GM18873 (cell line): Measurements from ENCODE around the gene CINP.
"Not testable (repeated sequence)": the region's sequence is repeated elsewhere in the genome, so short reads cannot be mapped to it uniquely, and the experiment has no call there.

Source experiments
- ATAC-seq: cut with Tn5 transposase; IDR thresholded peaks from one replicate; pipeline ENCODE4 v1.9.1; 2021; ENCODE audit warnings: mild to moderate bottlenecking, moderate library complexity, moderate number of reproducible peaks; ENCODE audit not compliant: unreplicated experiment, low FRiP score

Gene CINP

DNA sequence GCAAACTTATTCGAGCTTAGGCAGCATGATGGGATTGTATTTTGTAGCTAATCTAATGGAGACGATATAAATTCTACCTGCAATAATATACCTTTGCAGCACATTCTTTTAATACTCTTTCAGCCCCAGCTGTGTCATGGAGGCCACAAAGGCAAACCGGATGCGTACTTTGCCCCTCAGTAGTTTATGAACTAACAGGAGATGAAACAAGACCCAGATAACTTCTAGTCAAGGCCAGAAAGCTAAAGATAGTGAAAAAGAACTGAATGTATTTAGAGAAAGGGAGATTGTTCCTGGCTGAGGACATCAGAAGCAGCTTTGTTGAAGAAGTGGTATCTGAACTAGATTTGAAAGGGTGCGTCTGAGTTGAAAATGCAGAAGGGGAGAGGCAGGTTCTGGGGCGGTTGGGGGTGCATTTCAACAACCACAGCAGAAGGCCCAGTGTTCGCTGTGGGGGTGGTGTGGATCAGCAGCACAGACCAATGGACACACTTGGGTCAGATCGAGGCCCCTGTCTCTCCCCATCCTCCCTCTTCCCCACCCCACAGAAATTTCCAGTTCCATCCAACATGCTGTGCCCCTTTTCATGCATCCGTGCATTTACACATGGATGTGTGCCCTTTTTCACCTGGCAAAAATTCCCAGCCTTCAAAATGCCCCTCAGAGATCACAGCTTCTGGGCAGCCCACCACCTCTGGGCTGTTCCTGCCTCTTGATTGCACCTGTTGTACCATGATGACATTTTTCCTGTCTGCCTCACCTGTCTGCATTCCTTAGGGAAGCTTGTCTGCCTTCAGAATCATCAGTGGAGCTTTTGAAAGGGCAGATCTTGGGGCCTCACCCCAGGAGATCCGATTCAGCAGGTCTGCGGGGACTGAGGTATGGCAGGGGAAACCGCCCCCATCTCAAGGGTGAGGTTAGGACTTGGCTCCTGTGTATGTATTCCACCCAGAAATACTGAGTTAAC, 41.0 kb downstream of the CINP start:
- ATAC-seq: no peak

DNA sequence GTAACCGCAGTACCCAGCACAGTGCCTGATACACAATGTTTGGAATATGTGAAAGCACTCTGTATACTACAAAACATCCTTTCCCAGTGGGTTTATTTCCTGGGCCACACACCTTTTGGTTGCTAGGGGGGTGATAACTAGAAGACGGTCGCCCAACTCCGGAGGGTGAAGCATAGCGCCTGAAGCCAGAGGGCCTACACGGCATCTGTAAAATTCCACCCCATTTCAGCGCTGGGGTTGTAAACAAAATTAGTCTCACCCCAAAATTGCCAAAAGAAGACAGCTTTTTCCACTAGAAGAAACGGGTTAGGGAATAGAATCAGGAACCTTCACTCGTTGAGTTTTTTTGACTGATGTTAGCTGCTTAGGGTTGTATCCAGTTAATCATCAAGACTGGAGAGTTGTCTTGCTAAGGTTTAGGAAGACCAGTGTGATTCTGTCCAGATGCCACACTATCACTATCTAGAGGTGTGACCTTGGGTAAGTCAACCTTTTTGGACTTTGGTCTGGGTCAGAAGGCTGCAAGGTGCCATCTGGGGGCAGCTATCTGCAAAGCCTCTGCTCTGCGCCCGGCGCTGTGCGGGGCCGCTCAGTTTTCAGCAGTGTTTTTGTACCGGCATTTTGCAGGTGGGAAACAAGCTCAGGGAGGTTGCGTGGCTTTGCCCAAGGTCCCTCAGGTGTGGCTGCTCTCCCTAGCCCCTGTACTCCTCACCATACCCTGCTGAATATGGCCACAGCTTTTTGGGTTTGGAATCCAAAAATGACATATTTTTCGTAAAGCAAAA, 41.8 kb downstream of the CINP start:
- no peak for ATAC-seq

GRCh38 chr14:102320033-102320660, 42.5 kb downstream of the CINP start:
- ATAC-seq: no peak

DNA sequence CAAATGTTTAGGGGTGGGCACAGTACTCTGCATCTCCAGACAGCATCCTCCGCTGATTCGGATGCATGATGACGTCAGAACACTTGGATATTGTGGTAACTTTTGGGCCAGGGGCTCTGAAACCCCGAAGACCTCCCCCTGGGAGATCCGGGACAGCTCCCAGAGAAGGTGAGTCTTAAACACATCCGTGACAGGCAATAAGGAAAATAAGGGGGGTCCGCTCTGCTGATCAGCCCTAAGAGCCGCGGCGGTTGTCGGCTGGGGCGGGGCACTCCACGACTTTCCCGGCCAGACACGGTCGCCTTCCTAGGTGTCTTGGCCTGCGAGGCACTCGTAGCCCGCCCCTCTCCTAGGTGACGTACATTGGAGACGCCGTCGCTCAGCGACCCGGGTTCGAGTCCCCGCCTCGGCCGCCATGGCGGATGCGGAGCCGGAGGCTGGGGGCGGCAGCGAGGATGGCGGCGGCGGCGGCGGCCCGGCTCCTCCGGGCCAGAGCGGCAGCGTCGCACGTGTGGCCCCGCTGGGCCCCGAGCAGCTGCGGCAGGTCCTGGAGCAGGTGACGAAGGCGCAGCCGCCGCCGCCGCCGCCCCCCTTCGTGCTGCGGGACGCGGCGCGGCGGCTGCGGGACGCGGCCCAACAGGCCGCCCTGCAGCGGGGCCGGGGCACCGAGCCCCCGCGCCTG, 43.2 kb downstream of the CINP start, which contains the start of gene ZNF839:
Gene ZNF839, plus strand, starts transcription at position 396 of the 682 bp plus-strand sequence. Its CDS starts 20 bp downstream, at position 416.
- peak; percentile 42 for ATAC-seq

GRCh38 chr14:102318781-102319276, 43.9 kb downstream of the CINP start:
- no peak for ATAC-seq

GRCh38 chr14:102317564-102318248, 45.0 kb downstream of the CINP start:
- no peak for ATAC-seq

DNA sequence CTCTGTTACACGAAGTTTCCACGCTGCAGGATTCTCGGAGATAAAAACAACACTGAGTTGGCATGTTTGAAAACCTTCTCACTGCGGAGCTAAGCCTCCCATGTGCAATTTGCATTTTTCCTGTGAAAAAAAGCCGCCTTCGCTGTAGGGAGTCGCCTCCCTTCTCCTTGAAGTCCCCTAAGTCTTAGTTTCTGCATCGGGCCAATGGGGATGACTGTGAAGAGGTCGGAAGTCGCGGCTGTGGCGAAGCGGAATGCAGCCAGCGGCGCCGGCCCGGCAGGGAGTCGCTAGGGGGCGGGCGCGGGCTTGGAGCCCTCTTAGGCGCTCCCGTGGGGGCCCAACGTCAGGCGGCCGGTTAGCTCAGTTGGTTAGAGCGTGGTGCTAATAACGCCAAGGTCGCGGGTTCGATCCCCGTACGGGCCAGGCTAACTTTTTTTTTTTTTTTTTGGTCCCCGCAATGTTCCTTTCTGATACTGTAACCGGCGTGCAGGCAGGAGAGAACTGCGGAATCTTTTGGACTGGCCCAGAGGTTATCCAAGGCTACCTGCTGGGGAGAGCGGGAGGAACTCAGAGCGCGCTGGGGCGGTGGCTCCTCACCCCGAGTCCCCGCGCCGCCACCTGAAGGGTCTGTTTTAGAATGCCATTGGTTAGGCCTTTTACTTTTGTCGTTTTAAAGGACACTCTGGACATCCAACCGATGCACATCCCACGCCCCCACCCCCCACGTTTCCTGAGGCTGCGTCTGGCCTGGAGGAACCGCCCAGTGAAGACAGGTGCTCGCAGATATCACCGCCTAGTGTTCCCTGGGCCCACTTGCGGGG, 45.7 kb downstream of the CINP start:
- ATAC-seq: no peak

DNA sequence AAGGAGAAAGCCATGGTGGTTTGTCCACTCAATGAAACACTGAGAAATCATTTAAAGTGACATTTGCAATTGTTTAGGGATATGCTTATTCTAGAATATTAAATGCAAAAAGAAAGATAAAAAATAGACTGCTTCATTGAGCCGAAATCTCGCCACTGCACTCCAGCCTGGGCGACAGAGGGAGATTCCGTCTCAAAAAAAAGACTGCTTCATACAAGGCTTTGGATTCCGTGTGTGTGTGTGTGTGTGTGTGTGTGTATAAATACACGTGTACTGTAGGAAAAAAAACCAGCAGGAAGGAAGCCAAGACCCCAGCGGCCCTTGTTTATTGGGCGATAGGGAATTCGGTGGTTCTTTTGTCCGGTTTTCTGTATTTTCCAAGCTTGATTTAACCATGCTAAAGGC, 46.4 kb downstream of the CINP start:
- no peak for ATAC-seq

- no peak for ATAC-seq
Measured at GRCh38 chr14:102315121-102315520, 47.6 kb downstream of the CINP start.

GRCh38 chr14:102314242-102315011, 48.3 kb downstream of the CINP start:
- ATAC-seq: no peak

DNA sequence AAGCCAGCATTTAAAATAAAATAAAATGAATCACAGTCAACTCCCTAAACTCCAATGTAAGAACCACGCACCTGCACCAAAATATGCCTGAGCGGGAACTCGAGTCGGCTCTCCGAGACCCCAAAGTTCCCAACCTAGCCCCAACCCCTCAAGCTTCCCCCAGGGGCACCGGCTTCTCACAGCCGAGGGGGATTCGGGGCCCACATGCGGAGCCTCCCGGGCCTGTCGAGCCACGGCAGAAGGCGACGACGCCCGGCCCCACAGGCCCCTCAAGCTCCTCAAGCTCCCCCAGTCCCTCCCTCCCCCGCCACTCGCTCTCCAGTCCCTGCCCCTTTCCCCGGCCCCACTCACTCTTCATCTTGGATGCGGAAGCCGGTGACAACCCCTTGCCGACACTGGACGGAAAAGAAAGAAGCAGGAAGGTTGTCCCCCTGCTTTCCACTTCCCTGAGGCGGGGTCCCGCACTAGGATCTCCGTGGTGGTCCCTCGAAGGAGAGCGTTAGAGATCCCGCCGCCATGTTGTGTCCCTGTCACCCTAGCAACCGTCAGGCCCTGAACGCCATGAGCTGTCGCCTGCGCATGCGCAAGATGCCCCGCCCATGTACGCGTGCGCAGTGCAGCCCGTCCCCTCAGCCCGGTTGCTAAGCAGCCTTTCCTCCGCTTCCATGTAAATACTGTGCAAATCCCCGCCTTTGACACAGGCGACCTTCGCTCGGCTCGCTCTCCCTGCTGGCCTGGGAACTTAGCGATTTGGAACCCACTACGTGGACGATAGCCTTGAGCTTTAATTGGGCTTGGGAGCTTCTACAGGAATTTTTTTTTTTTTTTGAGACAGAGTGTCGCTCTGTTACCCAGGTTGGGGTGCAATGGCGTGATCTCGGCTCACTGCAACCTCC, 57.8 kb downstream of the CINP start, which contains the start of gene MOK:
Gene MOK, minus strand, starts transcription at position 554 of the 896 bp plus-strand sequence. Its CDS starts 196 bp downstream, at position 358.
- ATAC-seq: peak; percentile 88

DNA sequence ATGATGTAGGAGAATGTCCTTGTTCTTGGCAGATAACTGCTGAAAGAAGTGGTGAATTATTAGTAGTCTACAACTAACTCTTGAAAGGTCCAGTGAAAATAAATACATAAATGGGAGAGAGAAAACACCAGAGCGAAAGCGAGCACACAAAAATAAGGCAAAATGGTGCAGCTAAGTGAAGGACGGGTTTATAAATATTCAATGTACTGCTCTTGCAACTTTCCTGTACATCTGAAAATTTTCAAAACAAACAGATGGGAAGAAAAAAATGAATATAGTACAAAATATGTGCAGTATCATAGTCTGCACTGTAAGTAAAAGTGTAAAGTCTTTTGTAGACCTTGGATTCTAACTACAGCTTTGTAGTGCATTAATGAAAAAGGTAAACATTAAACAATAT, 59.0 kb downstream of the CINP start:
- ATAC-seq: no peak

GRCh38 chr14:102298303-102299070, 64.2 kb downstream of the CINP start:
- not testable (repeated sequence) for ATAC-seq
